GM18507 (cell line): ENCODE measurements around the gene EXOC6B.
A peak's percentile ranks its signal among the peaks of the same experiment; 100 is the strongest.

Experiments used
- DNase-seq: peaks from one replicate; pipeline ENCODE4 v3.0.0; 2011; ENCODE audit warnings: low read depth; ENCODE audit not compliant: insufficient read length; ENCODE audit errors: extremely low spot score
- FAIRE-seq: peaks from 2 replicates; lab custom pipeline; 2011; peaks lifted over from hg19 to GRCh38; lab: Jason Lieb, UNC

EXOC6B gene

GRCh38 chr2:72825257-72826155 lies at the start of gene EXOC6B:
Gene EXOC6B (minus strand): TSS chr2:72826033.
- DNase-seq = peak; percentile 67
- peak; percentile 92 for FAIRE-seq

DNA sequence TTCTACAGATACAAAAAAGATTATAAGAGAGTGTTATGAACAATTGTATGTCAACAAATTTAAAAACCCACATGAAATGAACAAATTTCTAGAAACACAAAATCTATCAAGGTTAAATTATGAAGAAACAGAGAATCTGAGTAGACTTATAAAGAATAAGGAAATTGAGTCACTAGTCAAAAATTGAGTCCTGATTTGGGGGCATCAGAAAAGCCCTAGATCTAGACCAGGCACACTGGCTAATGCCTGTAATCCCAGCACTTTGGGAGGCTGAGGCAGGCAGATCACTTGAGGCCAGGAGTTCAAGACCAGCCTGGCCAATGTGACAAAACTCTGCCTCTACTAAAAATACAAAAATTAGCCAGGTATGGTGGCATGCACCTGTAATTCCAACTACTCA lies 46.0 kb upstream of the EXOC6B start:
- FAIRE-seq = no peak

GRCh38 chr2:72871060-72871459 lies 45.2 kb upstream of the EXOC6B start:
- DNase-seq (no peak), FAIRE-seq (no peak)

More for the DNA sequence above, 46.0 kb upstream of the EXOC6B start:
- no peak for DNase-seq

GRCh38 chr2:72864500-72864899 lies 38.7 kb upstream of the EXOC6B start:
- no peak for DNase-seq

GRCh38 chr2:72863046-72863445 lies 37.2 kb upstream of the EXOC6B start:
- FAIRE-seq (no peak), DNase-seq (no peak)

More at GRCh38 chr2:72864500-72864899, 38.7 kb upstream of the EXOC6B start:
- FAIRE-seq = no peak

- DNase-seq (peak; percentile 73), FAIRE-seq (peak; percentile 88)
Measured at GRCh38 chr2:72862239-72862988, 36.6 kb upstream of the EXOC6B start.

DNA sequence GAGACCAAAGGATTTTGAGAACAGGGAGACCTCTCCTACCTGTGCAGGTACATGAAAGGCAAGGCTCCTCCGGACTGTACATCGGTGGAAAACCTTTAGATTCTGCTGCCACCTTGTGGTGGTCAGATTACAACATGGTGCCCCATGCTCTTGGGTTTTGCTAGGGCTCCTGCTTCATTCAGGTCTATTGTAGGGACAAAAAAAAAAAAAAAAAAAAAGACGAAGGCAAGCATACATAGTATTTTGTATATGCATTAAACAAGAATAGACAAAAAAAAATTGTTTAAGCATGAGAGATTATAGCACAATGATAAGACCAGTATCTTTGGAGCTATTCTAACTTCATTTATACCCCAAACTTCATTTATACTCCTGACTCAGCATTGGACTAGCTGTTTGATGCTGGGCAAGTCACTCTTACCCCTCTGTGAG lies 34.0 kb upstream of the EXOC6B start:
- peak; percentile 85 for FAIRE-seq

DNA sequence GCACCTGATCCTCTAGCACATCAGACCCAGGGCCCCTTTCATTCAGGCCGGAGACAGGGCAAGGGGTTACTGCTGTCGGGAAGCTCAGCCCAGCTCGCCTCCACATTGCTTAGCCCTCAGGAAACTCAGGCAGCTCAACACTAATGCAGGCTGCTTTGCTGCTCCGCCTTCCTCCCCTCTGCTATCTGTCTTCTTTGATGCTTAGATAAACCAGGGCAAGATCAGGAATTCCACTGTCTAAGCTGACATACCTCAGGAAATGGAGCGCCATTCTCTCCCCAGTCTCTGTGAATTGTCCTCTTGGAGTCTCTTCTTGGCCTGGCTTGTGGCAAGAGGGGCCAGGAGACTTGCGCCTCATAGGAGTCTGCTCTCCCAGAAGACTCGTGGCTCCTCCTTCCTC lies 25.5 kb upstream of the EXOC6B start:
- DNase-seq = no peak
- no peak for FAIRE-seq

More for the DNA sequence above, 34.0 kb upstream of the EXOC6B start:
- DNase-seq = no peak

DNA sequence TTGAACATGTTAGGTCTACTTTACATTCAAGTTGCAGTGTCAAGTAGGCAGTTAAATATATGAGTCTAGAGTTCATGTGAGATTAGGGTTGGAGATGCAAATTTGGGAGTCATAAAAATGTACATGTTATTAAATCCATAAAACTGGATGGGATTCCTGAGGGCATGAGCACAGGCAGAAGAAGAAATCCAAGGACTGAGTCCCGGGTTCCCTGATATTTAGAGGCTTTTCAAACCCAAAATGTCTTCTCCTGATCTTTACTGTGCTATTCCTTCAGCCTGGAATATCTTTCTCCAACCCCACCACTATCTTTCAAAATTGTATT lies 23.3 kb upstream of the EXOC6B start:
- FAIRE-seq (no peak), DNase-seq (no peak)

DNA sequence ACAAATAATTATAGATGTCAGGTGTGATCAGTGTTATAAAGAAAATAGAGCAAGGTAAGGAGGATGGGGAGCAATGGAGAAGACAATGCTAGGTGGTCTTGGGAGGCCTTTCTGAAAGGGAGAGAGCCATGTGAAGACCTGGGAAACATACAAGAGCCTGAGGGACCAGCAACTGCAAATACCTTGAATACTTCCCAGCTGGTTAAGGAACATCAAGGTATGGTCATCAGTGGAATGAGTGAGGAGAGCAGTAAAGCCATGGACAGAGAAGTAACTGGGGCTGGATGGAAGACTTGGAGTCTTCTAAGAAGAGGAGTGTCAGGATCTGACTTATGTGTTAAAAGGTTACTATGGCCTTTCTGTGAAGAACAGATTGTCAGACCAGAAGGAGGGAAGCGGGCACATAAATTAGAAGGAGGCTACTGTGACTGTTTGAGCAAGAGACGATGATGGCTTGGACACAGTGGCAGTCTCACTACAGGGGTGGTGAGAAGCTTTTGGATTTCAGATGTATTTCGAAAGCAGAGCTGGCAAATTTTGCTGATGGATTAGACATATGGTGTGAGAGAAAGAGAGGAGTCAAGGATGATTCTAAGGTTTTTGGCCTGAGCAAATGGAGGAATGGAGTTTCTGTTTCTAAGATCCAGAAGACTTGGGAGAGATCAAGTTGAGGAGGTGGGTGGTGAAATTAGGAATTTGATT lies 22.8 kb upstream of the EXOC6B start:
- FAIRE-seq (no peak), DNase-seq (no peak)

- FAIRE-seq = no peak
- no peak for DNase-seq
Measured at GRCh38 chr2:72847534-72848315, 21.9 kb upstream of the EXOC6B start.

DNA sequence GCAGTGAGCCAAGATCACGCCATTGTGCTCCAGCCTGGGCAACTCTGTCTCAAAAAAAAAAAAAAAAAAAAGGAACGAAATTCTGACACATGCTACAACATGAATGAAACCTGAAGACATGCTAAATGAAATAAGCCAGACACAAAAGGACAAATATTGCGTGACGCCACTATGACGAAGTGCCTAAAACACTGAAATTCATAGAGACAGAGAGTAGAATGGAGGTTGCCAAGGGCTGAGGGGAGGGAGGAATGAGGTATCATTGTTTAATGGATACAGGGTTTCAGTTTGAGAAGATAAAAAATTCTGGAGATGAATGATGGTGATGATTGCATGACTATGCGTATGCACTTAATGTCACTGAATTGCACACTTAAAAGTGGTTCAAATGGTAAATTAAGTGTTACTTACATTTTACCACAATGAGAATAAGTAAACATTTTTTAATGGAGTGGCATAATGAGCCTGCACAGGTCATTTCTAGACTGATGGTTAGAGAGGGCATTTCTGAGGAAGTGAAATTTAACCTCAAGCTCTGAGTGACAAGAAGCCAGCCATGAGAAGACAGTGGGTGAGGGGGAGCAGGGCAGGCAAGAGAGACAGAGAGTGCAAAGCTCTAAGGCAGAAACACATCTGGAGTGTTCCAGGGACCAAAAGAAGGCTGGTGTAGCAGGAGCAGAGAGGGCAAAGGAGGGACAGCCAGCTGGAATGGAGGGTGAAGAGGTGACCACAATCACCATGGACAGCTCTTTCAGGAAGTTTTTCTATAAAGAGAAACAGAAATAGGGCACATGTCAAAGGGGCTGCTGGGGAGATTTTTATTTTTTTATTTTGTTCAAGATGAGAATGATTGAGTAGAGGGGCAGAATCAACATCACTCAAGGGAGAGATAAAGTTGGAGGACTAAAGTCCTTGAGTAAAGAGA lies 20.6 kb upstream of the EXOC6B start:
- DNase-seq = no peak
- no peak for FAIRE-seq

- no peak for FAIRE-seq
- no peak for DNase-seq
Measured at GRCh38 chr2:72843301-72843700, 17.5 kb upstream of the EXOC6B start.

GRCh38 chr2:72841462-72842125 lies 15.8 kb upstream of the EXOC6B start:
- FAIRE-seq (no peak), DNase-seq (no peak)

GRCh38 chr2:72840066-72840465 lies 14.2 kb upstream of the EXOC6B start:
- DNase-seq (no peak), FAIRE-seq (no peak)

- DNase-seq (no peak), FAIRE-seq (no peak)
Measured at GRCh38 chr2:72837171-72837570, 11.3 kb upstream of the EXOC6B start.

DNA sequence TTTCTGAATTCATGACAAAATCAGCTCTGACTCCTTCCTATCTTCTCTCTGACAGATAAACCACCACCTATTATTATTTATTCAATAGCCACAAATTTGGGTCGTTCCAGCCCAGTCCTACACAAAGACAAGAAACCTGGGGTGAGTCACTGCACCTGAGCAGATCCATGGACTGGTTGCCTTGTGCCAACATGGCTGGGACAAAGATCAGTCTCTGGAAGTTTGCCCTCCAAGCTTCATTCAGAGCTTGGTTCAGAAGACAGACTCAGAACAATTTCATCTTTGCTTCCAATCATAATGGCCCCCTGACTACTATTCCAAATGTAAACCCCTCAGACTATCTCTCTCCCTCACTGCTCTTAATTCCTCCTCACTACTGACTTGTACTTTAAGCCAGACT lies 9.6 kb upstream of the EXOC6B start:
- DNase-seq = no peak
- FAIRE-seq = no peak

DNA sequence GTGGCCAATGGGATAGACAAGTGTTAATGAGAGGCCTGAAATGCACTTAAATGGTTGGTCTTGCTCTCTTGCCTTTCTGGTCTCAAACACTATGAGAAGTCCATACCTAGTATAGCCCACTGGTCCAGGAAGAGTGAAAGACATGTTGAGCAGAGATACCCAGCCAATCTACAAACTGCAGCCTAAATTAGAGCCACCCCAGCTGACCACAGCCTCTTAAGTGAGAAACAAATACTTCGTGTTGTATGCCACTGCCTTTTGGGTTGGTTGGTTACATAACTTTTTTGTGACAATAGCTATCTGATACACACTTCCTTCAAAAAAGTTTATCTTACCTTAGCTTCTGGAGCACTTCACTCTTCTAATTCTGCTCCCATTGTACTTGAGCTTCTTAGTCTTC lies 8.8 kb upstream of the EXOC6B start:
- DNase-seq (no peak), FAIRE-seq (no peak)
